SK-N-SH treated with all-trans-retinoic acid at 6 μM for 48 hours (cell line): ENCODE measurements around the gene SEMA3F.

Experiments
- ISL1 ChIP-seq: fragments of 250-450 bp; sonication (Bioruptor Pico); IDR thresholded peaks from 2 replicates; pipeline ENCODE4 v2.1.2; 2022; ENCODE audit warnings: mild to moderate bottlenecking, moderate library complexity
- PATZ1 ChIP-seq: fragments of 250-450 bp; sonication (Bioruptor Pico); IDR thresholded peaks from 2 replicates; pipeline ENCODE4 v1.8.0; 2020; ENCODE audit warnings: mild to moderate bottlenecking, moderate library complexity, borderline replicate concordance
- PPARA ChIP-seq: fragments of 250-450 bp; sonication (Bioruptor Pico); IDR thresholded peaks from 2 replicates; pipeline ENCODE4 v1.5.0; 2020; ENCODE audit warnings: mild to moderate bottlenecking, borderline replicate concordance
- RARB ChIP-seq: fragments of 250-450 bp; sonication (Bioruptor Pico); IDR thresholded peaks from 2 replicates; pipeline ENCODE4 v1.8.0; 2021; ENCODE audit warnings: mild to moderate bottlenecking, moderate library complexity
- SNAI2 ChIP-seq: fragments of 250-450 bp; sonication (Bioruptor Pico); IDR thresholded peaks from 2 replicates; pipeline ENCODE4 v1.5.0; 2020; ENCODE audit warnings: mild to moderate bottlenecking, moderate library complexity
- ZFP3 ChIP-seq: fragments of 250-450 bp; sonication (Bioruptor Pico); IDR thresholded peaks from 2 replicates; pipeline ENCODE4 v1.5.0; 2020; ENCODE audit warnings: mild to moderate bottlenecking, moderate library complexity
- ZNF8 ChIP-seq: fragments of 450-650 bp; formaldehyde crosslinking; IDR thresholded peaks from 2 replicates; pipeline ENCODE4 v1.5.0; 2020; ENCODE audit warnings: mild to moderate bottlenecking, moderate library complexity
- TF ChIP-seq, protein P1 (sequence below): fragments of 250-450 bp; sonication (Bioruptor Pico); IDR thresholded peaks from 2 replicates; pipeline ENCODE4 v1.5.1; 2021; ENCODE audit warnings: mild to moderate bottlenecking, moderate library complexity
- TF ChIP-seq, protein P2 (sequence below): fragments of 250-450 bp; sonication (Bioruptor Pico); IDR thresholded peaks from 2 replicates; pipeline ENCODE4 v1.5.1; 2020; ENCODE audit warnings: low read depth, mild to moderate bottlenecking, moderate library complexity

- TF ChIP-seq, protein P1, sequence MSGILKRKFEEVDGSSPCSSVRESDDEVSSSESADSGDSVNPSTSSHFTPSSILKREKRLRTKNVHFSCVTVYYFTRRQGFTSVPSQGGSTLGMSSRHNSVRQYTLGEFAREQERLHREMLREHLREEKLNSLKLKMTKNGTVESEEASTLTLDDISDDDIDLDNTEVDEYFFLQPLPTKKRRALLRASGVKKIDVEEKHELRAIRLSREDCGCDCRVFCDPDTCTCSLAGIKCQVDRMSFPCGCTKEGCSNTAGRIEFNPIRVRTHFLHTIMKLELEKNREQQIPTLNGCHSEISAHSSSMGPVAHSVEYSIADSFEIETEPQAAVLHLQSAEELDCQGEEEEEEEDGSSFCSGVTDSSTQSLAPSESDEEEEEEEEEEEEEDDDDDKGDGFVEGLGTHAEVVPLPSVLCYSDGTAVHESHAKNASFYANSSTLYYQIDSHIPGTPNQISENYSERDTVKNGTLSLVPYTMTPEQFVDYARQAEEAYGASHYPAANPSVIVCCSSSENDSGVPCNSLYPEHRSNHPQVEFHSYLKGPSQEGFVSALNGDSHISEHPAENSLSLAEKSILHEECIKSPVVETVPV (CRISPR knock-in tag), result no peak
- TF ChIP-seq RARB (CRISPR knock-in tag) (no peak), ZNF8 (CRISPR knock-in tag) (no peak), PATZ1 (CRISPR knock-in tag) (no peak), ZFP3 (no peak), SNAI2 (no peak), PPARA (no peak), ISL1 (CRISPR knock-in tag) (no peak)
- TF ChIP-seq, protein P2, sequence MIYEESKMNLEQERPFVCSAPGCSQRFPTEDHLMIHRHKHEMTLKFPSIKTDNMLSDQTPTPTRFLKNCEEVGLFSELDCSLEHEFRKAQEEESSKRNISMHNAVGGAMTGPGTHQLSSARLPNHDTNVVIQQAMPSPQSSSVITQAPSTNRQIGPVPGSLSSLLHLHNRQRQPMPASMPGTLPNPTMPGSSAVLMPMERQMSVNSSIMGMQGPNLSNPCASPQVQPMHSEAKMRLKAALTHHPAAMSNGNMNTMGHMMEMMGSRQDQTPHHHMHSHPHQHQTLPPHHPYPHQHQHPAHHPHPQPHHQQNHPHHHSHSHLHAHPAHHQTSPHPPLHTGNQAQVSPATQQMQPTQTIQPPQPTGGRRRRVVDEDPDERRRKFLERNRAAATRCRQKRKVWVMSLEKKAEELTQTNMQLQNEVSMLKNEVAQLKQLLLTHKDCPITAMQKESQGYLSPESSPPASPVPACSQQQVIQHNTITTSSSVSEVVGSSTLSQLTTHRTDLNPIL, result no peak
Measured at GRCh38 chr3:50123394-50124051, 31.6 kb upstream of the SEMA3F start.
